HCT116 (cell line): ENCODE results near the gene TENM4. TPM values are rescaled to one million over a fixed set of nuclear protein-coding genes. Genes with fewer than 3 reads are reported as not detected.

Experiments
- ATAC-seq: fragments of 200-7000 bp; cut with Tn5 transposase; 2 replicates; pipeline ENCODE4 v1.9.1; 2020; ENCODE audit warnings: mild to moderate bottlenecking, moderate library complexity
- BruUV-seq: library from RNA; stranded (reverse); fragments of 400-500 nt; replicated peaks from 2 replicates; lab custom pipeline; 2021; lab: Mats Ljungman, UMichigan
- CTCF ChIA-PET: fragments of 300-600 bp; sonication (Branson Sonifier 250); formaldehyde crosslinking; loops from one replicate; lab custom pipeline; 2021; ENCODE audit warnings: antibody characterized with exemption; lab: Charles Lee
- POLR2A ChIA-PET: fragments of 300-600, 350-600 bp; sonication (Branson Sonifier 250); formaldehyde crosslinking; loops from one replicate; lab custom pipeline; 2021; ENCODE audit warnings: antibody characterized with exemption; lab: Charles Lee
- RAD21 ChIA-PET, 2 experiments: fragments of 300-600 bp; sonication (Branson Sonifier 250); formaldehyde crosslinking; loops; one replicate each; lab custom pipeline; 2023; ENCODE audit warnings: low total read pairs in 2 of 2; ENCODE audit not compliant: uncharacterized antibody in 2 of 2, unreplicated experiment in 2 of 2, low non-redundant PET in 1 of 2; lab: Charles Lee
- DNase-seq: peaks from one replicate; pipeline ENCODE4 v3.0.0-alpha.2; 2010; ENCODE audit warnings: low read depth, low spot score
- H2AFZ ChIP-seq: fragments of 200-600 bp; shearing (Covaris generic), sonication (generic); 2 replicates; pipeline ENCODE4 v1.6.1; 2017; ENCODE audit warnings: low read depth, mixed run types, mixed read lengths, antibody characterized with exemption, low read length; ENCODE audit not compliant: poor library complexity, severe bottlenecking
- H3K27ac ChIP-seq: 2 replicates; pipeline ENCODE4 v1.5.1; 2012; ENCODE audit warnings: low read depth, low read length
- H3K27me3 ChIP-seq: fragments of 200-600 bp; sonication (generic); 2 replicates; pipeline ENCODE4 v1.6.1; 2016; ENCODE audit warnings: mixed run types, low read length, mixed read lengths; ENCODE audit not compliant: insufficient read depth
- H3K36me3 ChIP-seq, 2 experiments: fragments of 200-500 bp in 1 of 2; fragments of 200-600 bp in 1 of 2; sonication (Bioruptor generic) in 1 of 2; sonication (generic) in 1 of 2; 2 replicates each; pipeline versions ENCODE4 v1.5.1 to v1.6.1; 2014 to 2016; ENCODE audit warnings: low read length in 2 of 2, inconsistent platforms in 1 of 2, mixed read lengths in 1 of 2, mixed run types in 1 of 2; ENCODE audit not compliant: insufficient read depth in 2 of 2, control insufficient read depth in 1 of 2
- H3K4me1 ChIP-seq, 2 experiments: fragments of 200-600 bp in 1 of 2; sonication (generic) in 1 of 2; 2 replicates each; pipeline versions ENCODE4 v1.5.1 to v1.6.1; 2012 to 2017; ENCODE audit warnings: low read length in 2 of 2, inconsistent platforms in 1 of 2, mild to moderate bottlenecking in 1 of 2, mixed read lengths in 1 of 2, mixed run types in 1 of 2, moderate library complexity in 1 of 2; ENCODE audit not compliant: insufficient read depth in 2 of 2, control insufficient read depth in 1 of 2
- H3K4me2 ChIP-seq: fragments of 200-600 bp; sonication (generic); 2 replicates; pipeline ENCODE4 v1.6.1; 2017; ENCODE audit warnings: mixed run types, low read length, mixed read lengths
- H3K4me3 ChIP-seq, 2 experiments: fragments of 200-600 bp in 1 of 2; sonication (generic) in 1 of 2; replicated peaks in 1 of 2; 2 replicates each; pipeline ENCODE4 v1.5.1; 2011 to 2016; ENCODE audit warnings: low read length in 2 of 2, control low read depth in 1 of 2, low read depth in 1 of 2, mild to moderate bottlenecking in 1 of 2, mixed read lengths in 1 of 2, mixed run types in 1 of 2
- H3K79me2 ChIP-seq: fragments of 200-600 bp; sonication (generic); 2 replicates; pipeline ENCODE4 v1.6.1; 2017; ENCODE audit warnings: mild to moderate bottlenecking, mixed run types, low read length, moderate library complexity, mixed read lengths; ENCODE audit not compliant: insufficient read depth
- H3K9ac ChIP-seq: fragments of 200-600 bp; sonication (generic); 2 replicates; pipeline ENCODE4 v1.6.1; 2016; ENCODE audit warnings: low read length, mixed read lengths
- H3K9me2 ChIP-seq: fragments of 200-600 bp; sonication (generic), shearing (Covaris generic); 2 replicates; pipeline ENCODE4 v1.6.1; 2017; ENCODE audit warnings: mixed run types, mild to moderate bottlenecking, moderate library complexity; ENCODE audit not compliant: insufficient read depth
- H3K9me3 ChIP-seq, 2 experiments: fragments of 200-500 bp in 1 of 2; fragments of 200-600 bp in 1 of 2; sonication (Bioruptor generic) in 1 of 2; sonication (generic) in 1 of 2; 2 replicates each; pipeline ENCODE4 v1.6.1; 2014 to 2017; ENCODE audit warnings: low read length in 2 of 2, mixed read lengths in 2 of 2, inconsistent platforms in 1 of 2, low read depth in 1 of 2, mild to moderate bottlenecking in 1 of 2, mixed run types in 1 of 2, moderate library complexity in 1 of 2; ENCODE audit not compliant: control insufficient read depth in 1 of 2, insufficient read depth in 1 of 2
- H4K20me1 ChIP-seq: fragments of 200-600 bp; sonication (generic), shearing (Covaris generic); 2 replicates; pipeline ENCODE4 v1.6.1; 2017; ENCODE audit warnings: mixed run types, mild to moderate bottlenecking, moderate library complexity; ENCODE audit not compliant: insufficient read depth
- CBX3 ChIP-seq: IDR thresholded peaks from 2 replicates; pipeline ENCODE4 v1.6.1; 2012; ENCODE audit warnings: low read depth
- CEBPB ChIP-seq: IDR thresholded peaks from 2 replicates; pipeline ENCODE4 v1.6.1; 2012; ENCODE audit warnings: low read depth
- EGR1 ChIP-seq: IDR thresholded peaks from 2 replicates; pipeline ENCODE4 v1.6.1; 2012; ENCODE audit warnings: low read depth
- ELF1 ChIP-seq: IDR thresholded peaks from 2 replicates; pipeline ENCODE4 v1.6.1; 2012; ENCODE audit warnings: low read depth, borderline replicate concordance
- EZH2 ChIP-seq: fragments of 200-600 bp; sonication (generic); IDR thresholded peaks from 2 replicates; pipeline ENCODE4 v1.6.1; 2017; ENCODE audit warnings: antibody characterized with exemption, mixed run types
- POLR2A ChIP-seq: IDR thresholded peaks from 2 replicates; pipeline ENCODE4 v1.7.0; 2011; ENCODE audit warnings: borderline replicate concordance; ENCODE audit not compliant: insufficient read depth, insufficient read length; ENCODE audit errors: extremely low read depth
- POLR2AphosphoS5 ChIP-seq: IDR thresholded peaks from 2 replicates; pipeline ENCODE4 v1.6.1; 2011; ENCODE audit warnings: mild to moderate bottlenecking, low read depth, low read length, moderate library complexity
- RAD21 ChIP-seq: IDR thresholded peaks from 2 replicates; pipeline ENCODE4 v1.6.1; 2012; ENCODE audit warnings: low read depth, mild to moderate bottlenecking
- SIN3A ChIP-seq: IDR thresholded peaks from 2 replicates; pipeline ENCODE4 v1.6.1; 2012; ENCODE audit warnings: low read depth
- SP1 ChIP-seq: IDR thresholded peaks from 2 replicates; pipeline ENCODE4 v1.6.1; 2012; ENCODE audit warnings: low read depth
- SRF ChIP-seq: IDR thresholded peaks from 2 replicates; pipeline ENCODE4 v1.6.1; 2012; ENCODE audit warnings: low read depth
- TCF7L2 ChIP-seq: IDR thresholded peaks from 2 replicates; pipeline ENCODE4 v1.7.0; 2011; ENCODE audit warnings: borderline replicate concordance, inconsistent platforms; ENCODE audit not compliant: insufficient read depth, insufficient read length; ENCODE audit errors: extremely low read depth
- YY1 ChIP-seq: IDR thresholded peaks from 2 replicates; pipeline ENCODE4 v1.6.1; 2011; ENCODE audit warnings: low read length, low read depth, moderate library complexity, mild to moderate bottlenecking; ENCODE audit not compliant: insufficient replicate concordance; ENCODE audit errors: extremely low read depth
- ZFX ChIP-seq: fragments of 450-650 bp; IDR thresholded peaks from 2 replicates; pipeline ENCODE4 v1.6.1; 2017
- intact Hi-C: fragments of 100-400 bp; cut with micrococcal nuclease; formaldehyde crosslinking; loops from 2 replicates; pipeline ENCODE4 v1.10.0; 2022
- total RNA-seq: library from RNA; stranded (reverse); gene quantifications from one replicate; pipeline ENCODE4 v1.2.1, GENCODE V29; 2021; ENCODE audit not compliant: unreplicated experiment
- TF ChIP-seq, protein P1 (sequence below): IDR thresholded peaks from 2 replicates; pipeline ENCODE4 v1.6.1; 2012; ENCODE audit warnings: low read depth
- TF ChIP-seq, protein P2 (sequence below): IDR thresholded peaks from 2 replicates; pipeline ENCODE4 v1.6.1; 2011; ENCODE audit warnings: mild to moderate bottlenecking, low read length, moderate library complexity; ENCODE audit not compliant: insufficient replicate concordance; ENCODE audit errors: extremely low read depth
- TF ChIP-seq, protein P3 (sequence below): IDR thresholded peaks from 2 replicates; pipeline ENCODE4 v1.6.1; 2012
- TF ChIP-seq, protein P4 (sequence below), 3 experiments: fragments of 200-600 bp in 1 of 3; sonication (generic) in 1 of 3; IDR thresholded peaks in 2 of 3; conservative IDR thresholded peaks in 1 of 3; 2 replicates each; pipeline ENCODE4 v1.5.1; 2012 to 2017; ENCODE audit warnings: low read depth in 2 of 3, low read length in 2 of 3, antibody characterized with exemption in 1 of 3, borderline replicate concordance in 1 of 3, control low read depth in 1 of 3, mild to moderate bottlenecking in 1 of 3, mixed read lengths in 1 of 3, mixed run types in 1 of 3, moderate library complexity in 1 of 3; ENCODE audit not compliant: insufficient read depth in 1 of 3
- TF ChIP-seq, protein P5 (sequence below): IDR thresholded peaks from 2 replicates; pipeline ENCODE4 v1.6.1; 2012

Gene TENM4
- total RNA-seq, 1 experiment from 2014 or later: 0.05 TPM

DNA sequence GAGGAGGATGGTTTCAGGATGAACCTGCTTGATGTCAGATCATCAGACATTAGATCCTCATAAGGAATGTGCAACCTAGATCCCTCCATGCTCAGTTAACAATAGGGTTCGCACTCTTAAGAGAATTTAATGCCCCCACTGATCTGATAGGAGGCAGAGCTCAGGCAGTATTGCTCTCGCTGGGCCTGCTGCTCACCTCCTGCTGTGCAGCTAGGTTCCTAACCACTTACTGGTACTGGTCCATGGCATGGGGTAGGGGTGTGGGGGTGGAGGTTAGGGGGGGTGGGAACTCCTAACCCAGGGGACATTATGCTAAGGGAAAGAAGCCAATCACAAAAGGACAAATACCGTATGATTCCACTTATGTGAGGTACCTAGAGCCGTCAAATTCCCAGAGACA is 256.5 kb downstream of the TENM4 start (continued):
- TF ChIP-seq YY1: no peak
- TF ChIP-seq POLR2A: no peak
- TF ChIP-seq SRF: no peak
- no peak for TF ChIP-seq SIN3A
- no peak for TF ChIP-seq ELF1

DNA sequence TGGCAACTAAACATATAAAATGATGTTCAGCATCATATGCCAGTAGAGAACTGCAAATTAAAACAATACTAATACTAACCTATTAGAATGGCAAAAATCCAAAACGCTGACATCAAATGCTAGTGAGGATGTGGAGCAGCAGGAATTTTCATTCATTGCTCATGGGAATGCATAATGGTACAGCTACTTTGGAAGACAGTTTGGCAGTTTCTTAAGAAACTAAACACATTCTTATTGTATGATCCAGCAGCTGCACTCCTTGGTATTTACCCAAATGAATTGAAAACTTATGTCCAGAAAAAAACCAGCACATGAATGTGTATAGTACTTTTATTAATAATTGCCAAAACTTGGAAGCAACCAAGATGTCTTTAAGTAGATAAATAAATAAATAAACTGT is 258.0 kb downstream of the TENM4 start:
- no peak for DNase-seq
- CTCF ChIA-PET: no interaction called here
- RAD21 ChIA-PET: no interaction called here
- no peak overlapping the region for H3K27ac ChIP-seq
- POLR2A ChIA-PET: no interaction called here
- H3K4me1 ChIP-seq: no peaks in the 10 kb centered on the region
- H3K4me3 ChIP-seq: no peak overlapping the region
- no peak overlapping the region for H3K4me2 ChIP-seq
- H3K9me2 ChIP-seq: no peaks in the 10 kb centered on the region
- H3K27me3 ChIP-seq: peaks cover 23% of the 10 kb centered on the region
- intact Hi-C loops: no loop called here
- H3K9ac ChIP-seq: no peak overlapping the region
- BruUV-seq: no TSS peak
- no peak for ATAC-seq
- no peaks in the 10 kb centered on the region for H3K9me3 ChIP-seq
- H3K79me2 ChIP-seq: no peaks in the 10 kb centered on the region
- no peaks in the 10 kb centered on the region for H3K36me3 ChIP-seq
- no peak overlapping the region for H2AFZ ChIP-seq
- H4K20me1 ChIP-seq: no peaks in the 10 kb centered on the region
- TF ChIP-seq YY1 (no peak), CBX3 (no peak), TCF7L2 (no peak), POLR2AphosphoS5 (no peak), CEBPB (no peak), RAD21 (no peak), SIN3A (no peak), EZH2 (no peak), SRF (no peak), POLR2A (no peak), ZFX (no peak), EGR1 (no peak), SP1 (no peak), ELF1 (no peak)
- TF ChIP-seq, protein P1, sequence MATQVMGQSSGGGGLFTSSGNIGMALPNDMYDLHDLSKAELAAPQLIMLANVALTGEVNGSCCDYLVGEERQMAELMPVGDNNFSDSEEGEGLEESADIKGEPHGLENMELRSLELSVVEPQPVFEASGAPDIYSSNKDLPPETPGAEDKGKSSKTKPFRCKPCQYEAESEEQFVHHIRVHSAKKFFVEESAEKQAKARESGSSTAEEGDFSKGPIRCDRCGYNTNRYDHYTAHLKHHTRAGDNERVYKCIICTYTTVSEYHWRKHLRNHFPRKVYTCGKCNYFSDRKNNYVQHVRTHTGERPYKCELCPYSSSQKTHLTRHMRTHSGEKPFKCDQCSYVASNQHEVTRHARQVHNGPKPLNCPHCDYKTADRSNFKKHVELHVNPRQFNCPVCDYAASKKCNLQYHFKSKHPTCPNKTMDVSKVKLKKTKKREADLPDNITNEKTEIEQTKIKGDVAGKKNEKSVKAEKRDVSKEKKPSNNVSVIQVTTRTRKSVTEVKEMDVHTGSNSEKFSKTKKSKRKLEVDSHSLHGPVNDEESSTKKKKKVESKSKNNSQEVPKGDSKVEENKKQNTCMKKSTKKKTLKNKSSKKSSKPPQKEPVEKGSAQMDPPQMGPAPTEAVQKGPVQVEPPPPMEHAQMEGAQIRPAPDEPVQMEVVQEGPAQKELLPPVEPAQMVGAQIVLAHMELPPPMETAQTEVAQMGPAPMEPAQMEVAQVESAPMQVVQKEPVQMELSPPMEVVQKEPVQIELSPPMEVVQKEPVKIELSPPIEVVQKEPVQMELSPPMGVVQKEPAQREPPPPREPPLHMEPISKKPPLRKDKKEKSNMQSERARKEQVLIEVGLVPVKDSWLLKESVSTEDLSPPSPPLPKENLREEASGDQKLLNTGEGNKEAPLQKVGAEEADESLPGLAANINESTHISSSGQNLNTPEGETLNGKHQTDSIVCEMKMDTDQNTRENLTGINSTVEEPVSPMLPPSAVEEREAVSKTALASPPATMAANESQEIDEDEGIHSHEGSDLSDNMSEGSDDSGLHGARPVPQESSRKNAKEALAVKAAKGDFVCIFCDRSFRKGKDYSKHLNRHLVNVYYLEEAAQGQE: no peak
- TF ChIP-seq, protein P2, sequence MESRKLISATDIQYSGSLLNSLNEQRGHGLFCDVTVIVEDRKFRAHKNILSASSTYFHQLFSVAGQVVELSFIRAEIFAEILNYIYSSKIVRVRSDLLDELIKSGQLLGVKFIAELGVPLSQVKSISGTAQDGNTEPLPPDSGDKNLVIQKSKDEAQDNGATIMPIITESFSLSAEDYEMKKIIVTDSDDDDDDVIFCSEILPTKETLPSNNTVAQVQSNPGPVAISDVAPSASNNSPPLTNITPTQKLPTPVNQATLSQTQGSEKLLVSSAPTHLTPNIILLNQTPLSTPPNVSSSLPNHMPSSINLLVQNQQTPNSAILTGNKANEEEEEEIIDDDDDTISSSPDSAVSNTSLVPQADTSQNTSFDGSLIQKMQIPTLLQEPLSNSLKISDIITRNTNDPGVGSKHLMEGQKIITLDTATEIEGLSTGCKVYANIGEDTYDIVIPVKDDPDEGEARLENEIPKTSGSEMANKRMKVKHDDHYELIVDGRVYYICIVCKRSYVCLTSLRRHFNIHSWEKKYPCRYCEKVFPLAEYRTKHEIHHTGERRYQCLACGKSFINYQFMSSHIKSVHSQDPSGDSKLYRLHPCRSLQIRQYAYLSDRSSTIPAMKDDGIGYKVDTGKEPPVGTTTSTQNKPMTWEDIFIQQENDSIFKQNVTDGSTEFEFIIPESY: no peak
- TF ChIP-seq, protein P3, sequence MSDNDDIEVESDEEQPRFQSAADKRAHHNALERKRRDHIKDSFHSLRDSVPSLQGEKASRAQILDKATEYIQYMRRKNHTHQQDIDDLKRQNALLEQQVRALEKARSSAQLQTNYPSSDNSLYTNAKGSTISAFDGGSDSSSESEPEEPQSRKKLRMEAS: no peak
- TF ChIP-seq, protein P4, sequence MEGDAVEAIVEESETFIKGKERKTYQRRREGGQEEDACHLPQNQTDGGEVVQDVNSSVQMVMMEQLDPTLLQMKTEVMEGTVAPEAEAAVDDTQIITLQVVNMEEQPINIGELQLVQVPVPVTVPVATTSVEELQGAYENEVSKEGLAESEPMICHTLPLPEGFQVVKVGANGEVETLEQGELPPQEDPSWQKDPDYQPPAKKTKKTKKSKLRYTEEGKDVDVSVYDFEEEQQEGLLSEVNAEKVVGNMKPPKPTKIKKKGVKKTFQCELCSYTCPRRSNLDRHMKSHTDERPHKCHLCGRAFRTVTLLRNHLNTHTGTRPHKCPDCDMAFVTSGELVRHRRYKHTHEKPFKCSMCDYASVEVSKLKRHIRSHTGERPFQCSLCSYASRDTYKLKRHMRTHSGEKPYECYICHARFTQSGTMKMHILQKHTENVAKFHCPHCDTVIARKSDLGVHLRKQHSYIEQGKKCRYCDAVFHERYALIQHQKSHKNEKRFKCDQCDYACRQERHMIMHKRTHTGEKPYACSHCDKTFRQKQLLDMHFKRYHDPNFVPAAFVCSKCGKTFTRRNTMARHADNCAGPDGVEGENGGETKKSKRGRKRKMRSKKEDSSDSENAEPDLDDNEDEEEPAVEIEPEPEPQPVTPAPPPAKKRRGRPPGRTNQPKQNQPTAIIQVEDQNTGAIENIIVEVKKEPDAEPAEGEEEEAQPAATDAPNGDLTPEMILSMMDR (IDR thresholded peaks at IDR 0.05 in 2 of 3, conservative IDR thresholded peaks at IDR 0.05 in 1 of 3; ENCODE audit: borderline replicate concordance in 1 of 3, insufficient read depth in 1 of 3, low read depth in 2 of 3, low read length in 2 of 3): no peak
- TF ChIP-seq, protein P5, sequence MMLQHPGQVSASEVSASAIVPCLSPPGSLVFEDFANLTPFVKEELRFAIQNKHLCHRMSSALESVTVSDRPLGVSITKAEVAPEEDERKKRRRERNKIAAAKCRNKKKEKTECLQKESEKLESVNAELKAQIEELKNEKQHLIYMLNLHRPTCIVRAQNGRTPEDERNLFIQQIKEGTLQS: no peak
